SK-N-MC (cell line): ENCODE results near the gene COL4A1.

Source experiments
- EZH2 ChIP-seq: fragments of 200-600 bp; sonication (generic); IDR thresholded peaks from one replicate; pipeline ENCODE4 v1.6.1; 2017; ENCODE audit warnings: antibody characterized with exemption
- FOXP2 ChIP-seq: optimal IDR thresholded peaks from 2 replicates; pipeline ENCODE3; 2011; ENCODE audit warnings: mild to moderate bottlenecking, moderate library complexity; ENCODE audit not compliant: insufficient read depth; ENCODE audit errors: extremely low read length, control extremely low read depth
- POLR2AphosphoS5 ChIP-seq: IDR thresholded peaks from 2 replicates; pipeline ENCODE4 v1.6.1; 2012; ENCODE audit warnings: mild to moderate bottlenecking, low read depth, low read length, borderline replicate concordance

DNA sequence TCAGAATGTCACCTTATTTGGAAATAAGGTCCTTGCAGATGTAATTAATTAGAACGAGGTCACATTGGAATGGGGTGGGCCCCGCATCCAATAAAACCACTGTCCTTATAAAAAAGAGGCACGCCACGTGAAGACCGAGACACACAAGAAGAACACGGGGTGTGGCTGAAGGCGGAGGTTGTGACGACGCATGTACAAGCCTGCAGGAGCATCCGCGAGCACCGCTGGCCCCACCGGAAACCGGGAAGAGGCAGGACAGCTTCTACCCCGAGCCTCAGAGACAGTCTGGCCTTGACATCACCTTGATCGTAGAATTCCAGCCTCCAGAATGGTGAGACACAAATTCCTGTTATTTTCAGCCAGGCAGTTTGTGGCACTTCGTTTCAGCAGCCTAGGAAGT is 177.9 kb downstream of the COL4A1 start:
- TF ChIP-seq EZH2 (no peak), POLR2AphosphoS5 (no peak), FOXP2 (no peak)
